Choroid plexus epithelial cell (primary cell): Measurements from ENCODE around the gene ROCK2.

ENCODE experiments used
- DNase-seq: peaks from one replicate; pipeline ENCODE4 v3.0.0-alpha.2; 2010; ENCODE audit warnings: low read depth
- H3K4me3 ChIP-seq: 2 replicates; pipeline ENCODE4 v1.5.1; 2011; ENCODE audit warnings: low read depth, mild to moderate bottlenecking, control low read depth, low read length, moderate library complexity
- CTCF ChIP-seq: conservative IDR thresholded peaks from 2 replicates; pipeline ENCODE4 v1.5.1; 2011; ENCODE audit warnings: low read depth, mild to moderate bottlenecking, control low read depth, inconsistent platforms, low read length, moderate library complexity

The ROCK2 gene

GRCh38 chr2:11163439-11164317, 180.8 kb downstream of the ROCK2 start:
- H3K4me3 ChIP-seq: no peak overlapping the region
- no peak for TF ChIP-seq CTCF
- DNase-seq: no peak

- no peak overlapping the region for H3K4me3 ChIP-seq
- no peak for TF ChIP-seq CTCF
- DNase-seq: no peak
Observed at GRCh38 chr2:11161747-11162146, 182.7 kb downstream of the ROCK2 start.

- DNase-seq: no peak
- H3K4me3 ChIP-seq: no peak overlapping the region
- no peak for TF ChIP-seq CTCF
Observed at GRCh38 chr2:11160731-11161455, 183.5 kb downstream of the ROCK2 start.

GRCh38 chr2:11160256-11160655, 184.2 kb downstream of the ROCK2 start:
- no peak for TF ChIP-seq CTCF
- DNase-seq: no peak
- no peak overlapping the region for H3K4me3 ChIP-seq

- H3K4me3 ChIP-seq: no peak overlapping the region
- DNase-seq: no peak
- no peak for TF ChIP-seq CTCF
Observed at GRCh38 chr2:11159574-11160170, 184.8 kb downstream of the ROCK2 start.

- no peak for TF ChIP-seq CTCF
- no peak for DNase-seq
- H3K4me3 ChIP-seq: no peak overlapping the region
Observed at GRCh38 chr2:11158916-11159573, 185.4 kb downstream of the ROCK2 start.
